Spleen (tissue), 7 donors: Measurements from ENCODE around the gene PARK7.

ENCODE experiments used
- POLR2AphosphoS5 ChIP-seq, 3 donors: sonication (generic); formaldehyde crosslinking; IDR thresholded peaks; one replicate each; pipeline ENCODE4 v1.5.1; 2017; ENCODE audit warnings: antibody characterized with exemption in 3 of 3
- TF ChIP-seq, protein P1 (sequence below), 11 experiments: fragments of 200-600 bp in 7 of 11; fragments of 450-650 bp in 4 of 11; sonication (generic) in 4 of 11; IDR thresholded peaks in 8 of 11; conservative IDR thresholded peaks in 3 of 11; 1 replicate in 7 of 11; 2 replicates in 4 of 11; pipeline versions ENCODE4 v1.4.0 to v1.8.0; 2016 to 2021; ENCODE audit warnings: antibody characterized with exemption in 11 of 11, inconsistent platforms in 4 of 11, mild to moderate bottlenecking in 1 of 11
- donor health status: DM: no; HTN: no; CAD: no; lungs with moderate emphysema.
- donor health status: DM: no; HTN: no; CAD: no.
- donor health status: DM: no; HTN: no; CAD: no.

- TF ChIP-seq, protein P1, sequence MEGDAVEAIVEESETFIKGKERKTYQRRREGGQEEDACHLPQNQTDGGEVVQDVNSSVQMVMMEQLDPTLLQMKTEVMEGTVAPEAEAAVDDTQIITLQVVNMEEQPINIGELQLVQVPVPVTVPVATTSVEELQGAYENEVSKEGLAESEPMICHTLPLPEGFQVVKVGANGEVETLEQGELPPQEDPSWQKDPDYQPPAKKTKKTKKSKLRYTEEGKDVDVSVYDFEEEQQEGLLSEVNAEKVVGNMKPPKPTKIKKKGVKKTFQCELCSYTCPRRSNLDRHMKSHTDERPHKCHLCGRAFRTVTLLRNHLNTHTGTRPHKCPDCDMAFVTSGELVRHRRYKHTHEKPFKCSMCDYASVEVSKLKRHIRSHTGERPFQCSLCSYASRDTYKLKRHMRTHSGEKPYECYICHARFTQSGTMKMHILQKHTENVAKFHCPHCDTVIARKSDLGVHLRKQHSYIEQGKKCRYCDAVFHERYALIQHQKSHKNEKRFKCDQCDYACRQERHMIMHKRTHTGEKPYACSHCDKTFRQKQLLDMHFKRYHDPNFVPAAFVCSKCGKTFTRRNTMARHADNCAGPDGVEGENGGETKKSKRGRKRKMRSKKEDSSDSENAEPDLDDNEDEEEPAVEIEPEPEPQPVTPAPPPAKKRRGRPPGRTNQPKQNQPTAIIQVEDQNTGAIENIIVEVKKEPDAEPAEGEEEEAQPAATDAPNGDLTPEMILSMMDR (IDR thresholded peaks at IDR 0.05 in 8 of 11, conservative IDR thresholded peaks at IDR 0.05 in 3 of 11) = no peak
- no peak for TF ChIP-seq POLR2AphosphoS5 (IDR thresholded peaks at IDR 0.05)
Observed at GRCh38 chr1:8022395-8023286, 61.1 kb downstream of the PARK7 start.
